22Rv1 (cell line): ENCODE results near the gene TOLLIP.

ENCODE experiments used
- ZFX ChIP-seq: fragments of 450-650 bp; IDR thresholded peaks from 2 replicates; pipeline ENCODE4 v1.6.1; 2017; ENCODE audit warnings: antibody characterized with exemption, borderline replicate concordance
- TF ChIP-seq, protein P1 (sequence below): fragments of 450-650 bp; IDR thresholded peaks from 2 replicates; pipeline ENCODE4 v1.5.1; 2017; ENCODE audit warnings: mild to moderate bottlenecking

- TF ChIP-seq, protein P1, sequence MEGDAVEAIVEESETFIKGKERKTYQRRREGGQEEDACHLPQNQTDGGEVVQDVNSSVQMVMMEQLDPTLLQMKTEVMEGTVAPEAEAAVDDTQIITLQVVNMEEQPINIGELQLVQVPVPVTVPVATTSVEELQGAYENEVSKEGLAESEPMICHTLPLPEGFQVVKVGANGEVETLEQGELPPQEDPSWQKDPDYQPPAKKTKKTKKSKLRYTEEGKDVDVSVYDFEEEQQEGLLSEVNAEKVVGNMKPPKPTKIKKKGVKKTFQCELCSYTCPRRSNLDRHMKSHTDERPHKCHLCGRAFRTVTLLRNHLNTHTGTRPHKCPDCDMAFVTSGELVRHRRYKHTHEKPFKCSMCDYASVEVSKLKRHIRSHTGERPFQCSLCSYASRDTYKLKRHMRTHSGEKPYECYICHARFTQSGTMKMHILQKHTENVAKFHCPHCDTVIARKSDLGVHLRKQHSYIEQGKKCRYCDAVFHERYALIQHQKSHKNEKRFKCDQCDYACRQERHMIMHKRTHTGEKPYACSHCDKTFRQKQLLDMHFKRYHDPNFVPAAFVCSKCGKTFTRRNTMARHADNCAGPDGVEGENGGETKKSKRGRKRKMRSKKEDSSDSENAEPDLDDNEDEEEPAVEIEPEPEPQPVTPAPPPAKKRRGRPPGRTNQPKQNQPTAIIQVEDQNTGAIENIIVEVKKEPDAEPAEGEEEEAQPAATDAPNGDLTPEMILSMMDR, result no peak
- no peak for TF ChIP-seq ZFX
Measured at GRCh38 chr11:1327064-1327460, 17.6 kb upstream of the TOLLIP start.
